Midbrain (tissue), 1 donor: ENCODE results near the gene PTPRM.

Experiments used
- DNase-seq: peaks from one replicate; lab custom pipeline; 2025; lab: John Stamatoyannopoulos, UW

PTPRM gene

GRCh38 chr18:8238507-8238906, 671.4 kb downstream of the PTPRM start:
- DNase-seq = no peak

DNA sequence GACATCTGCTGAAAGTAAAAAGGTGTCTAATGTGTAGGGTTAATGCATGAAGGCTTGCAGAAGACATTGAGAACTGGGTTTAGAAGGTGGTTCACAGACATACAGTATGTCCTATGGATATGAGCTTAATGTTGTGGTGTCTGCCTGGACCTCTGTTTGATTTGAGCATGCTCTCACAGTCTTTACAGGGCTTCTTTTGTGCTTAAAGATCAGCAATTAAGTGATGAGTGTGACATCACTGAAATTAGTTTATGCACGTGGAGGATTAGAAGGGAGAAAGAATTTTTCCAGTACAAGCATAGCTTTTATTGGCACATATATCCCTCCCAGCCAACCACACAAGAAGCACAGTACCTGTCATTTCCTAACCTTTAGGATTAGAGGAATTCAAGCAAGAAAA, 674.6 kb downstream of the PTPRM start:
- no peak for DNase-seq

- no peak for DNase-seq
Observed at GRCh38 chr18:8242151-8242696, 675.1 kb downstream of the PTPRM start.

DNA sequence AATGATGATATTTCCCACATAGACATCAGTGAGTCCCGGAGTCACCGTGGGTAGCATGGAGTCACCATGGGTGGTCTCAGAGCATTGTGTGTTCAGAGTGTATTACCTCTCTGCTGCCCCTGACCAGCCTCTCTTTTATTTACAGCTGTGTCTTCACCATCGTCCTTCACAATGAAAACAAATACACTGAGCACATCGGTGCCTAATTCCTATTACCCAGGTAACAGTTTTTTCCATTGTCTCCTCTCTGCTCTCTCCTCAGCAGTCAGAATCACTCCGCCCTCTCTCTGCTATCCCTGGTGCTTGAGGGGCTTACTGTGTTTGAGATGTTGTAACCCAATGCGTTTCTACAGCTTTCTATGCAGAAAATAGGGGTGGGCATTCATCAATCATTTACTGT, 680.6 kb downstream of the PTPRM start:
- no peak for DNase-seq

DNA sequence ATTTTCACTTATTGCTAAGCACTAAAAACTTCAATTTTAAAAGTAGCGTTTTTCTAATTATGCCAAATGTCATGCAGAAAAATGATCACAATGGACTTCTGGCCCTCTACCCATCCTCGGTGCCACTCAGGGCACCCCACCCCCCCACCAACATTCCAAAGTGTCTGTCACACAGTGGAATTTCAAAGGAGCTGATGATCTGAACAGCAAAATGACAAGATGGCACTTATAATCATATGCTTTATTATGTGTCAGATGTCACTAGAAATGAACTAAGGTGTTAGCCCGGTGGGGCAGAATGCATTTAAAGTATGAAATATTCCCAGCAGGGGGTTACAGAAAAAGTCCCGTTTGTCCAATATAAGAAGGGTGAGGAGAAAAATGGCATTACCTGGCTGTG, 681.5 kb downstream of the PTPRM start:
- no peak for DNase-seq

GRCh38 chr18:8249811-8250210, 682.7 kb downstream of the PTPRM start:
- DNase-seq = no peak

- DNase-seq = no peak
Observed at GRCh38 chr18:8252371-8252770, 685.3 kb downstream of the PTPRM start.

DNA sequence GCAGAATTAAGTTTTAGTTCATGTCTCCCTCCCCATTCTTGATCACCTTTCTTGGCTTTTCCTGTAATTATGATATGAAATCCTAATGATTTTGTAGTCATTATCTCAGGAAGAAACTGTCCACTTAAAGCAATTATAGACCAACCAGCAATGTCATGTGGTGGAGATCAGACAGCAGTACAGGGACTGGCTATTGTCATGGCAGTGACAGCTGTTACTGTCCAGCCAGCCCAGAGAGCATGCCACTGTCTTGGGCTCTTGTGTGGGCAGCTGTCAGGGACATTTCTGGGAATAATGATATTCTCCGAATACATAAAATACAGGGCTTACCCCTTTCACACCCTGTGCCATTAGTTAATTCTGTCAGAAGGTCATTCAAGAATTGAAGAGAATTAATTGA, 686.8 kb downstream of the PTPRM start:
- DNase-seq = no peak

- DNase-seq = no peak
Observed at GRCh38 chr18:8254654-8255053, 687.5 kb downstream of the PTPRM start.

GRCh38 chr18:8257851-8258434, 690.8 kb downstream of the PTPRM start:
- no peak for DNase-seq

DNA sequence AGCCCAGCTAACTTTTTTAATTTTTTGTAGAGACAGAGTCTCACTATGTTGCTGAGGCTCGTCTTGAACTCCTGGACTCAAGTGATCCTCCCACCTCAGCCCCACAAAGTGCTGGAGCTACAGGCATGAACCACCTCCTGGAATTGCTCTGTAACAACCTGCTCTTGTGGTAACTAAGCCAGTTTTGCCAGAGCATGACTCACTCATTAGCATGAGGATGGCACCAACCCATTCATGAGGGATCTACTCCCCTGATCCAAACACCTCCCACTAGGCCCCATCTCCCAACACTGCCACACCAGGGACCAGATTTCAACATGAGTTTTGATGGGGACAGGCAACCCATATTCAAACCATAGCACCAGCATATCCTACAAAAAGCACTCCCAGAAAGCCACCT, 693.2 kb downstream of the PTPRM start:
- no peak for DNase-seq

DNA sequence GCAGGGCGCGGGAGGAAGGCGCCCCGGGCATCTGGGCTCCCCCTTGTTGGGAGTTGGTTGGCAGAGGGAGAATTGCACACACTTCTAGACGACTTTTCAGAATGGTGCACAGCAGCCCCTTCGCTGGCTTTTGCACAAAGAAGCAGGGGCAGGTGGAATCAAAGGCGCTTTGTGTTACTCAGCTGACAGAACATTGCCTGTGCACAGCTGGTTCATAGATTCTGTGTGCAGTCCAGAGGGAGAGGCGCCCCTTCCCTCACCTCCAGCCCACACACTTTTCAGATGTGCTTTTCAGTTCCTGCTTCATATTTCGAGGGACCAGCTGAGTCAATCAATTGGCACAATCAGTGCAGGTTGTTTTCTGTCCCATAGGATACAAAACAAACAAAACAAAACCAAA, 693.7 kb downstream of the PTPRM start:
- DNase-seq = peak; percentile 5

DNA sequence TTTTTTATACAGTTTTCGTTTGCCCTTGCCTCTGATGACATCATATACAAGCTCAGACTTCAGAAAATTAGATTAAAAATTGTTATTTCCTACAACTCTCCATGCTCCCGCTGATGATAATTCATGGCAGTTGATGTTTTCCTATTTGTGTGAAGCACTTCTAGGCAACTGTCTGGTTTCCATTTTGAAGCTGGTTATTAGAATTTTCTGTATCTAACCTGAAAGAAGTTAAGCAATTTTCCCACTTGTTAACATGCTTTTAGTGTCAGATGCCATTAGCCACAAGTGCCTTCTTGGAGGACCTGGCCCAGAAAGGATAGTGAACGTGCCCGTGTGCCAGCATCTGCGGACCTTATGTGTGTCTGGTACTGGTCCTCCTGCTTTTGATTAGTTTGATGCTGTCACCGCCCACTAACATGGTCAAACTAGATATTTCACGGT, 694.6 kb downstream of the PTPRM start:
- DNase-seq = no peak

GRCh38 chr18:8262221-8262620, 695.1 kb downstream of the PTPRM start:
- no peak for DNase-seq

- no peak for DNase-seq
Observed at GRCh38 chr18:8264116-8264515, 697.0 kb downstream of the PTPRM start.

GRCh38 chr18:8264861-8265411, 697.8 kb downstream of the PTPRM start:
- no peak for DNase-seq

- DNase-seq = no peak
Observed at GRCh38 chr18:8272254-8272653, 705.1 kb downstream of the PTPRM start.

DNA sequence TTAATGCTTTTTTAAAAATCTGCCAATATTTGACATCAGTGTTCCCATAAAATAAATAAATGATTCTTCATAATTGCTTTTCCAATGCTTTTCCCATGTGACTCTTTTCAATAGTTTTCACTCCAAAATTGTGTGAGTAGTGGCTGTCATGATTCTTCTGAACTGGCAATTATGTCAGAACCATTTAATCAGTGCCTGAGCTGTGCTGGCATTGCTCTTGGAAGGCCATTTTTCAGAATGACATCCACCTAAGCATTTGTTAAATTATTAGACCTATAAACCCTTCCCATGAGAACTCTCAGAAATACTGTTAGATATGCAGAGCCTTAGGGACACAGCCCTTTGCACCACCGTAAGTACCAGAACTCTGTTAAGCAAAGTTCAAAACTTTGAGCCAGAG, 707.3 kb downstream of the PTPRM start:
- DNase-seq = no peak

DNA sequence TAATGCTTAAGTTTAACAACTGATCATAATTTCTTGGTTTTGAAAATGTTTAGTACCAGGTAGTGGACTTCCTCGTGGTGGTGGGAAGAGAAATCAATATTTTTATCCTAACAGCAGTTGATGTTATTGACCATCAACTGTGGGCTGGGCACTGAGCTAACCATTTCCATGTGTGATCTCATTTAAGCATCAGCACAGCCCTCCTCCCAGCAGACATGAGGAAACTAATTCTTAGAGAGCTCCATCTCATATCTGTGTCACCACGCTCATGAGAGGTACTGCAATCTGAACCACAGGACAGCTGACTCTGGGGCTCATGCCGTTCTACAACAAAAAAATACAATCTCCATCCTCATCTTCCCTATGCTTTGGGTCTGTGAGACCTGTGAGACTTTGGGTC, 709.3 kb downstream of the PTPRM start:
- DNase-seq = no peak

DNA sequence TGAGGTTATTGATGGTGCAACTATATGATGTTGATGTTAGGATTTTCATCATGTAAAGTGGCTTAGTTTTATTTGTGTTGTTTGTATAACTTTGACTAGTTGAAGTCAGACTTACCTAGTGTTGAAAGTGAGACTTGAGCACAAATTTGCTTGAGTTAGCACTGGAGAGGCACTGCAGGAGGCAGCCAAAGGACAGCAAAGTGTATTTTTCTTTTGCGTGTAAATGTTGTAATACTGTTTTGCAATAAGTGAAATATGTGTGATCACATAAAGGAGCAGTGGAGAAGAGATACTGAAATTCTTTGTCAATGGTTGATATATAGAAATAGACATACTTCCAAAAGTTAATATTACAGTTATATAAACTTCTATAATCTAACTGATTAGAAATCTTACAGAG, 710.2 kb downstream of the PTPRM start:
- DNase-seq = no peak

DNA sequence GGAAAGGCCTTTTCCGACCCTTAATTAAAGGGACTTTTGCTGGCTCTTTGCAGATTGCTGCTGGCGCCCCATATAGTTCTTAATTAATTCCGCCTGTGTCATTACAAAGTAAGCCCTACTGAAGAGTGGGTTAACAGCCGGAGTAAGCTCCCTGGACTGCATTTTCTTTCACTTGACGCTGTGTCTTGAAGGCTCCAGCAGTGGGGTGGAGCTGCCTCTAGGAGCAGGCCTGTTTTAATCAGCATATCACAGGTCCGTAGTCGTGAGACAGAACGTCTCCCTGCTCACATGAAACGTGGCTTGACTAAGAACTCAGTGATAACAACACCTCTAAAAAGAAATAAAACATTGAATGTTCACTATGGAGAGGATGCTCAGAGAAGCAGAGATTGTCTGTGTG, 712.2 kb downstream of the PTPRM start:
- DNase-seq = no peak

DNA sequence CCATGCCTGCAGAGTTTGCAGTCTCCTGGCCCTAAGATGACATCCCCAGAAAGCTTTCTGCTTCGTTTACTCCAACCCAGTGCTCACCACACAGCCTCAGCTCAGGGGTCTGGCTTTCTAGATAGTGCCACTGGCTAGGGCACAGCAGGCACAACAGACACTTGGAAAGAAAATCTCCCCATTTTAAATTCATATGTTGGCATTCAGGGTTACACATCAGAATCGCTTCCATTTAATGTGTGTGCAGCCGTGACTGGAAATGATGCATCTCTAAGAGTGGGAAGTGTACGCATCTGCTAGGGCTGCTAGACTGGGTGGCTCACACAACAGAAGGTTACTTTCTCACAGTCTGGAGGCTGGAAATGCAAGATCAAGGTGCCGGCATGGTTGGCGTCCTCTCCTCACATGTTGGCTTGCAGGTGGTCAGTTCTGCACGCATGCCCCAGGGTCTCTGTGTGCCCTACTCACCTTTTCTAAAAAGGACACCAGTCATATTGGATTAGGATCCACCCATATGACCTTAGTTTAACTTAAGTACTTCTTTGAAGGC, 712.7 kb downstream of the PTPRM start:
- no peak for DNase-seq

DNA sequence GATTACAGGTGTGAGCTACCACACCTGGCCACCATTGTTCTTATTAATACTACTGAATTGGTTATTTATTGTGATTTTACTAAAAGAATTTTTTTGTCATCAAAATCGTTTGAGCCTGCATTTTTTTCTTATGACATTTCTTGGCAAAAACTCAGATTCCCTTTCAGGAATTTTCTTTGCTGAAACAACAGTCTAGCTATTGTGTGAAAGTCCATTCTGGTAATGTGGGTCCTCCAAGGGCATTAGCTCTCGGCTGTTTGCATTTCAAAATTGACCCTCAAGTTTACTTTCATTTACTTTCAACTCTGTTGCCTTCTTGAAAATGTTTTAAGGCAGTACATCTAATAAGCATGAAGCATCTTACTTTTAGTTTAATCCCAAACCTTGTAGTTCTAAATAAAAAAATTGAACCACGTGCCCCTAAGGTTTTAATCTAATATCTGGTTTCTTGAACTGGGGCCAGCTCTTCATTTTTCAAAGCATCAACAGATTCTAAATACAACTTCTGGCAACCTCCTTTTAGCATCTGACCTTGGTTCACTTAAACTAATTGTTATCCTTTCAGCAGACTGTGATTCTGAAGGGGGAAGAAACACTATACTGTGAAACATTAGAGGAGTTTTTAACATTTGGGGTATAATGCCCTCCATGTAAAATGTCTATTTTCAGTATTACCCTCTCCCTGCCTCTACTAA, 716.9 kb downstream of the PTPRM start:
- no peak for DNase-seq
